Glomerular visceral epithelial cell (primary cell): ENCODE data around the gene FCN2.

Source experiments
- DNase-seq: peaks from one replicate; pipeline ENCODE4 v3.0.0-alpha.2; 2016; ENCODE audit errors: extremely low spot score

FCN2 gene

GRCh38 chr9:134880484-134881312, at the start of gene FCN2:
FCN2 (plus strand) TSS chr9:134880810; CDS start chr9:134880822, 12 bp downstream.
- no peak for DNase-seq

- no peak for DNase-seq
These were observed 49.5 kb upstream of the FCN2 start for GRCh38 chr9:134830926-134831720.

- DNase-seq: no peak
These were observed 48.1 kb upstream of the FCN2 start for GRCh38 chr9:134832471-134832870.

GRCh38 chr9:134833294-134833880, 47.2 kb upstream of the FCN2 start:
- no peak for DNase-seq

GRCh38 chr9:134834217-134834956, 46.2 kb upstream of the FCN2 start:
- no peak for DNase-seq

- no peak for DNase-seq
These were observed 45.6 kb upstream of the FCN2 start for GRCh38 chr9:134834957-134835419.

- DNase-seq: no peak
These were observed 45.2 kb upstream of the FCN2 start for GRCh38 chr9:134835448-134835847.

- DNase-seq: no peak
These were observed 44.6 kb upstream of the FCN2 start for GRCh38 chr9:134835987-134836386.

GRCh38 chr9:134836406-134836970, 44.1 kb upstream of the FCN2 start:
- DNase-seq: no peak

GRCh38 chr9:134837529-134837928, 43.1 kb upstream of the FCN2 start:
- no peak for DNase-seq

- DNase-seq: no peak
These were observed 41.8 kb upstream of the FCN2 start for GRCh38 chr9:134838651-134839454.

- no peak for DNase-seq
These were observed 41.0 kb upstream of the FCN2 start for GRCh38 chr9:134839455-134840125.

- no peak for DNase-seq
These were observed 40.1 kb upstream of the FCN2 start for GRCh38 chr9:134840511-134840910.

GRCh38 chr9:134841180-134841904, 39.3 kb upstream of the FCN2 start:
- DNase-seq: no peak

GRCh38 chr9:134842321-134842720, 38.3 kb upstream of the FCN2 start:
- DNase-seq: no peak

GRCh38 chr9:134843740-134844139, 36.9 kb upstream of the FCN2 start:
- DNase-seq: no peak

- no peak for DNase-seq
These were observed 35.8 kb upstream of the FCN2 start for GRCh38 chr9:134844821-134845220.

- no peak for DNase-seq
These were observed 34.4 kb upstream of the FCN2 start for GRCh38 chr9:134846187-134846586.

GRCh38 chr9:134846699-134847098, 33.9 kb upstream of the FCN2 start:
- no peak for DNase-seq
